A673 (cell line): Measurements from ENCODE around the gene CUTA. TPM values are rescaled to one million over a fixed set of nuclear protein-coding genes. Genes with fewer than 3 reads are reported as not detected.
A peak's percentile ranks its signal among the peaks of the same experiment; 100 is the strongest.

Experiments used
- BruUV-seq: library from RNA; stranded (reverse); fragments of 400-500 nt; replicated peaks from 2 replicates; lab custom pipeline; 2021; lab: Mats Ljungman, UMichigan
- CTCF ChIA-PET: fragments of 300-600 bp; sonication (Branson Sonifier 250); formaldehyde crosslinking; loops from one replicate; lab custom pipeline; 2022; ENCODE audit warnings: antibody characterized with exemption; lab: Charles Lee
- POLR2A ChIA-PET: fragments of 300-600 bp; sonication (Branson Sonifier 250); formaldehyde crosslinking; loops from one replicate; lab custom pipeline; 2022; ENCODE audit warnings: antibody characterized with exemption; ENCODE audit not compliant: low non-redundant PET; lab: Charles Lee
- DNase-seq: peaks from one replicate; pipeline ENCODE4 v3.0.0-alpha.2; 2015; ENCODE audit warnings: low spot score
- H3K27ac ChIP-seq: fragments of 200-600 bp; sonication (generic); 2 replicates; pipeline ENCODE4 v1.5.1; 2016; ENCODE audit warnings: mixed run types, low read depth, mild to moderate bottlenecking, mixed read lengths, antibody characterized with exemption, low read length; ENCODE audit not compliant: poor library complexity, severe bottlenecking
- H3K27me3 ChIP-seq: fragments of 200-600 bp; sonication (generic); replicated peaks from 2 replicates; pipeline ENCODE4 v1.6.1; 2017; ENCODE audit warnings: mixed run types, low read depth, mild to moderate bottlenecking, mixed read lengths, antibody characterized with exemption, low read length; ENCODE audit not compliant: insufficient read depth, poor library complexity
- H3K36me3 ChIP-seq: fragments of 200-600 bp; sonication (generic); 2 replicates; pipeline ENCODE4 v1.6.1; 2016; ENCODE audit warnings: mixed run types, mild to moderate bottlenecking, mixed read lengths, antibody characterized with exemption, low read length; ENCODE audit not compliant: insufficient read depth, poor library complexity, severe bottlenecking
- H3K4me1 ChIP-seq: fragments of 200-600 bp; sonication (generic); 2 replicates; pipeline ENCODE4 v1.6.1; 2017; ENCODE audit warnings: mixed run types, mild to moderate bottlenecking, mixed read lengths, antibody characterized with exemption, low read length; ENCODE audit not compliant: insufficient read depth, poor library complexity, severe bottlenecking
- H3K4me3 ChIP-seq: fragments of 200-600 bp; sonication (generic); 2 replicates; pipeline ENCODE4 v1.5.1; 2016; ENCODE audit warnings: low read depth, mixed run types, mild to moderate bottlenecking, mixed read lengths, low read length; ENCODE audit not compliant: poor library complexity, severe bottlenecking
- H3K9me3 ChIP-seq: fragments of 200-600 bp; sonication (generic); 2 replicates; pipeline ENCODE4 v1.6.1; 2016; ENCODE audit warnings: mixed run types, low read depth, mild to moderate bottlenecking, mixed read lengths, antibody characterized with exemption, low read length; ENCODE audit not compliant: poor library complexity, severe bottlenecking
- CTCF ChIP-seq: fragments of 300-800, 200-600 bp; sonication (generic); conservative IDR thresholded peaks from 2 replicates; pipeline ENCODE4 v1.5.1; 2017; ENCODE audit warnings: low read depth, mild to moderate bottlenecking, antibody characterized with exemption, low read length, moderate library complexity, mixed read lengths
- EZH2 ChIP-seq: fragments of 200-600 bp; sonication (generic); IDR thresholded peaks from 2 replicates; pipeline ENCODE4 v1.6.1; 2017; ENCODE audit warnings: borderline replicate concordance, low read depth, mild to moderate bottlenecking, mixed read lengths, antibody characterized with exemption, low read length; ENCODE audit not compliant: poor library complexity, severe bottlenecking
- intact Hi-C: fragments of 100-400 bp; cut with micrococcal nuclease; formaldehyde crosslinking; loops from one replicate; pipeline ENCODE4 v1.10.0; 2022; ENCODE audit not compliant: unreplicated experiment
- total RNA-seq: library from RNA; stranded (reverse); gene quantifications from 2 replicates; pipeline ENCODE4 v1.2.3, GENCODE V29; 2021

Gene CUTA
- total RNA-seq, 1 experiment from 2014 or later = 221 TPM

- Histone ChIP-seq H3K27me3 (no peaks in the 10 kb centered on the region), H3K9me3 (no peaks in the 10 kb centered on the region), H3K4me3 (peak overlapping the region; percentile 59), H3K4me1 (peaks cover 55% of the 10 kb centered on the region), H3K27ac (peak overlapping the region; percentile 90), H3K36me3 (peaks cover 4% of the 10 kb centered on the region)
- intact Hi-C loops = loop anchor here (2.0 to 10.0 kb wide), 4 partner anchors 36 to 452 kb away; partner anchors contain the start of genes KIFC1 and RGL2
- TF ChIP-seq EZH2 = no peak
- TF ChIP-seq CTCF = no peak
- DNase-seq = peak; percentile 58
- POLR2A ChIA-PET = interaction anchor here (0.8 kb wide), 1 partner anchor 17 kb away, joined by 3 read pairs; no protein-coding TSS in a partner anchor
- BruUV-seq = no TSS peak
- CTCF ChIA-PET = interaction anchor here (0.5 to 0.6 kb wide), 2 partner anchors 45 to 141 kb away, joined by 8 to 9 read pairs; no protein-coding TSS in a partner anchor
Measured at GRCh38 chr6:33426590-33427511, 8.9 kb upstream of the CUTA start.

GRCh38 chr6:33425668-33426577 is 8.0 kb upstream of the CUTA start:
- Histone ChIP-seq H3K27ac (peak overlapping the region; percentile 90), H3K27me3 (no peaks in the 10 kb centered on the region), H3K4me3 (peak overlapping the region; percentile 59), H3K36me3 (peaks cover 4% of the 10 kb centered on the region), H3K9me3 (no peaks in the 10 kb centered on the region), H3K4me1 (peaks cover 45% of the 10 kb centered on the region)
- ChIA-PET CTCF (interaction anchor here (0.6 to 1.0 kb wide), 5 partner anchors 35 to 177 kb away, joined by 3 to 9 read pairs (median 5); no protein-coding TSS in a partner anchor), POLR2A (interaction anchor here (0.8 kb wide), 2 partner anchors 16 to 77 kb away, joined by 3 read pairs; no protein-coding TSS in a partner anchor)
- intact Hi-C loops = loop anchor here (2.0 to 10.0 kb wide), 4 partner anchors 35 to 451 kb away; partner anchors contain the start of genes KIFC1 and RGL2
- BruUV-seq = no TSS peak
- peak; percentile 93 for DNase-seq
- TF ChIP-seq EZH2 = no peak
- peak; percentile 66 for TF ChIP-seq CTCF
